Neural cell (in vitro differentiated cells): ENCODE results near the gene RASD1. TPM values are rescaled to one million over a fixed set of nuclear protein-coding genes. Genes with fewer than 3 reads are reported as not detected.

Source experiments
- H2AFZ ChIP-seq: fragments of 200-600, 300-800 bp; sonication (generic), shearing (Covaris generic); 2 replicates; pipeline ENCODE4 v1.6.0; 2014; ENCODE audit warnings: low read depth, mild to moderate bottlenecking, antibody characterized with exemption, low read length, moderate library complexity
- H3F3A ChIP-seq: fragments of 200-600 bp; shearing (Covaris generic); 2 replicates; pipeline ENCODE4 v1.6.1; 2016; ENCODE audit warnings: mild to moderate bottlenecking, moderate library complexity, mixed read lengths, antibody characterized with exemption, low read length; ENCODE audit not compliant: insufficient read depth, poor library complexity, severe bottlenecking
- H3K27ac ChIP-seq: fragments of 200-600, 300-800 bp; sonication (generic), shearing (Covaris generic); 2 replicates; pipeline ENCODE4 v1.5.1; 2014; ENCODE audit warnings: mild to moderate bottlenecking, low read length, moderate library complexity
- H3K27me3 ChIP-seq: fragments of 300-800, 200-600 bp; sonication (generic), shearing (Covaris generic); 2 replicates; pipeline ENCODE4 v1.6.0; 2014; ENCODE audit warnings: mild to moderate bottlenecking, low read depth, low read length, moderate library complexity; ENCODE audit not compliant: insufficient read depth
- H3K36me3 ChIP-seq: fragments of 300-800, 200-600 bp; sonication (generic), shearing (Covaris generic); 2 replicates; pipeline ENCODE4 v1.5.1; 2014; ENCODE audit warnings: mild to moderate bottlenecking, antibody characterized with exemption, low read length, moderate library complexity; ENCODE audit not compliant: insufficient read depth
- H3K4me2 ChIP-seq: fragments of 300-800, 200-600 bp; sonication (generic), shearing (Covaris generic); 2 replicates; pipeline ENCODE4 v1.6.0; 2014; ENCODE audit warnings: mild to moderate bottlenecking, low read length
- H3K4me3 ChIP-seq: fragments of 300-800, 200-600 bp; sonication (generic), shearing (Covaris generic); 2 replicates; pipeline ENCODE4 v1.5.1; 2014; ENCODE audit warnings: mild to moderate bottlenecking, low read length, moderate library complexity
- H3K79me2 ChIP-seq: fragments of 200-600 bp; shearing (Covaris generic); replicated peaks from 2 replicates; pipeline ENCODE4 v1.6.0; 2014; ENCODE audit warnings: mild to moderate bottlenecking, low read length, moderate library complexity; ENCODE audit not compliant: insufficient read depth
- H3K9ac ChIP-seq: fragments of 300-800, 200-600 bp; sonication (generic), shearing (Covaris generic); 2 replicates; pipeline ENCODE4 v1.6.1; 2016; ENCODE audit warnings: mild to moderate bottlenecking, low read length, mixed read lengths
- H3K9me2 ChIP-seq: fragments of 200-600 bp; shearing (Covaris generic); 2 replicates; pipeline ENCODE4 v1.6.1; 2016; ENCODE audit warnings: mild to moderate bottlenecking, low read length, mixed read lengths; ENCODE audit not compliant: insufficient read depth
- H3K9me3 ChIP-seq: fragments of 200-600, 300-800 bp; sonication (generic), shearing (Covaris generic); 2 replicates; pipeline ENCODE4 v1.6.1; 2016; ENCODE audit warnings: mild to moderate bottlenecking, mixed run types, low read length, moderate library complexity, mixed read lengths
- H4K20me1 ChIP-seq: fragments of 200-600 bp; shearing (Covaris generic); 2 replicates; pipeline ENCODE4 v1.6.1; 2016; ENCODE audit warnings: mild to moderate bottlenecking, mixed run types; ENCODE audit not compliant: insufficient read depth
- CTCF ChIP-seq: fragments of 450-650 bp; IDR thresholded peaks from 2 replicates; pipeline ENCODE4 v1.5.1; 2014; ENCODE audit warnings: antibody characterized with exemption, mild to moderate bottlenecking, moderate library complexity; ENCODE audit not compliant: poor library complexity, severe bottlenecking
- EP300 ChIP-seq: fragments of 450-650 bp; conservative IDR thresholded peaks from 2 replicates; pipeline ENCODE4 v1.6.1; 2014; ENCODE audit warnings: antibody characterized with exemption, mild to moderate bottlenecking, moderate library complexity; ENCODE audit not compliant: poor library complexity, severe bottlenecking
- EZH2 ChIP-seq: fragments of 200-600, 300-800 bp; shearing (Covaris generic), sonication (generic); IDR thresholded peaks from 2 replicates; pipeline ENCODE4 v1.6.1; 2014; ENCODE audit warnings: antibody characterized with exemption, low read length, borderline replicate concordance, mild to moderate bottlenecking; ENCODE audit not compliant: insufficient read depth, poor library complexity, severe bottlenecking
- MXI1 ChIP-seq: fragments of 450-650 bp; conservative IDR thresholded peaks from 2 replicates; pipeline ENCODE4 v1.6.1; 2014; ENCODE audit warnings: antibody characterized with exemption, mild to moderate bottlenecking; ENCODE audit not compliant: poor library complexity, severe bottlenecking
- POLR2AphosphoS5 ChIP-seq: IDR thresholded peaks from 2 replicates; pipeline ENCODE4 v1.6.1; 2012
- RAD21 ChIP-seq: fragments of 450-650 bp; conservative IDR thresholded peaks from 2 replicates; pipeline ENCODE4 v1.6.1; 2014; ENCODE audit warnings: antibody characterized with exemption, mild to moderate bottlenecking, moderate library complexity
- REST ChIP-seq: IDR thresholded peaks from 2 replicates; pipeline ENCODE4 v1.6.1; 2012; ENCODE audit warnings: borderline replicate concordance
- SMC3 ChIP-seq: fragments of 450-650 bp; conservative IDR thresholded peaks from 2 replicates; pipeline ENCODE4 v1.6.1; 2014; ENCODE audit warnings: antibody characterized with exemption, mild to moderate bottlenecking, moderate library complexity; ENCODE audit not compliant: poor library complexity
- TAF1 ChIP-seq: IDR thresholded peaks from 2 replicates; pipeline ENCODE4 v1.6.1; 2012; ENCODE audit warnings: low read depth
- polyA plus RNA-seq: library from polyadenylated mRNA; depleted of rRNA; stranded (reverse); fragments of >200 nt; gene quantifications from 2 replicates; pipeline ENCODE4 v1.2.3, GENCODE V29; 2014

The RASD1 gene
- polyA plus RNA-seq, 1 donor from 2014 or later = 57.7 TPM

DNA sequence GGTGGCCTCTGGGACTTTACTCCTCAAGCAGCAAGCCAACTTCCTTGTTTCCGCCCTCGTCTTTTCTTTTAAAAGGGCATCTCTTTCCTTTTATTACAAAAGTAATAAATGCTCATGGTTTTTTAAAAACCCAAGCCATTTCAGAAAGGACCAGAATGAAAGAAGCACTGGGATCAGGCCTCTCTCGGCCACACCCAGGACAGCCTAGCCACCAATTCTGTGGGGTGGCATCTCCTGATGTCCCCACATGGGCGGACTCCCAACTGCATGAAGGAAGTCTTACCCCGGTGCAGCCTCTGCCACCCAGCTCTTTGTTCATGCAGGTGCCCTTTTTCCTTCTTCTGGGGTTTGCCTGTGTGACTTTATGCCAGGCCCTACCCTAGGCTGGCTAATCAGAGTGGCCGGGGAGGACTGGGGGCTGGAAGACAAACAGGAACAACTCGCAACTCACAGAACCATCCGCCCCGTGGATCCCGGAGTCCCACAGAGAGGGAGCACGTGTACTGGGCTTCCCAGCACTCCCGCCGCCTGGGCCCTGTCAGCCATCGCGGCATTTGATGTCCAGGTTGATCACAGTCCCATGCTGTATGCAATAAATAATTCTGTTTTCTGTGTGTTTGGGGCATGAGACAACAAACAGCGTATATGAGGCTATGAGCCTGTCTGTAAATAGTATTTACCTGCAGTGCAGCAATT is 2.6 kb upstream of the RASD1 start:
- Histone ChIP-seq H3F3A (no peaks in the 10 kb centered on the region), H3K27ac (no peak overlapping the region), H3K9me2 (no peaks in the 10 kb centered on the region), H3K36me3 (no peaks in the 10 kb centered on the region), H2AFZ (no peak overlapping the region), H3K9ac (no peak overlapping the region), H3K79me2 (peaks cover 8% of the 10 kb centered on the region), H3K4me2 (no peak overlapping the region), H3K27me3 (peaks cover 19% of the 10 kb centered on the region), H3K4me3 (no peak overlapping the region), H3K9me3 (no peaks in the 10 kb centered on the region), H4K20me1 (no peaks in the 10 kb centered on the region)
- TF ChIP-seq EZH2 = no peak
- no peak for TF ChIP-seq SMC3
- no peak for TF ChIP-seq POLR2AphosphoS5
- TF ChIP-seq MXI1 = no peak
- TF ChIP-seq EP300 = no peak
- TF ChIP-seq TAF1 = no peak
- no peak for TF ChIP-seq CTCF
- no peak for TF ChIP-seq REST
- TF ChIP-seq RAD21 = no peak

GRCh38 chr17:17497845-17498520 is 1.8 kb upstream of the RASD1 start:
- Histone ChIP-seq H3K9me3 (no peaks in the 10 kb centered on the region), H3K27me3 (peaks cover 19% of the 10 kb centered on the region), H3K9ac (no peak overlapping the region), H3K9me2 (no peaks in the 10 kb centered on the region), H4K20me1 (no peaks in the 10 kb centered on the region), H2AFZ (no peak overlapping the region), H3K4me2 (no peak overlapping the region), H3K79me2 (peaks cover 11% of the 10 kb centered on the region), H3F3A (no peaks in the 10 kb centered on the region), H3K4me3 (no peak overlapping the region), H3K27ac (no peak overlapping the region), H3K36me3 (no peaks in the 10 kb centered on the region)
- TF ChIP-seq EZH2 = no peak
